ENCODE results near the gene ST3GAL3.

DNA sequence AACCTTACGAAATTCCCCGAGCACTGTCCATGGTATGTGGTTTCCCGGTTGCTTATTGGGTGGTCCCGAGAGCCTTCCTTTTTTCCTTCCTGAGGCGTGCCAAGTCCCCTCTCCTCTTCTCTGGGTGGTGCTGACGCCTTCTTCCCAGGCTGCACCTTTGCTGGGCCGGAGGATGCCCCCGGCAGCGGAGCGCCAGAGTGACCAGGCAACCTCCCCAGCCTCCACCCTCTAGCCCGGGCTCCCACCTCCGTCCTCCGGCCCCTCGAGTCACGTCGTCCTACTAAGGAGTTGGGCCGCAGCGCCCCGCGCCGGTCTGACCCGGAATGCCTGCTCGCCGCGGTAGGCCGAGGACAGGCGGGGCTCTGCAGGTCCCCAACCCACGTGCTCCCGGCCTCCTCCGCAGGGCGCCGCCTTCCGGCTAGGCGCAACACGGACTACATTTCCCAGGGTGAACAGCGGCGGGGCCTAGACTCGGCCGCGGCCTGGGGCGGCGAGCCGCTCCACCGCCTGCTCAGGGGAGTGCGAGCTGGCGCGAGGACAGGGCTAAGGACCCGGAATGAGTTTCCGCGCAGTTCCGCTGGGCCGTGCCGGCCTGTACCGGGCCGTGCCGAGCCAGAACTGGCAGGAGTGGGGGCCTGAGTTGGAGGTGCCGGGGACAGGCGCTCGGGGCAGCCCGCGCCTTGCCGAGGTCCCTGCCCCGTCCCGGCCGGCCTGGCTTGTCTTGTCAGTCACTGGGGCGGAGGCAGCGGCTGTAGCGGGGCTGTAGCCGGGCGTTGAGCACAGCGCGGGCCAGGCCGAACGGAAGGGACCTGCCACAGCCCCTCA, 239.1 kb downstream of the ST3GAL3 start, which contains the start of gene IPO13:
- TF ChIP-seq, protein P1, sequence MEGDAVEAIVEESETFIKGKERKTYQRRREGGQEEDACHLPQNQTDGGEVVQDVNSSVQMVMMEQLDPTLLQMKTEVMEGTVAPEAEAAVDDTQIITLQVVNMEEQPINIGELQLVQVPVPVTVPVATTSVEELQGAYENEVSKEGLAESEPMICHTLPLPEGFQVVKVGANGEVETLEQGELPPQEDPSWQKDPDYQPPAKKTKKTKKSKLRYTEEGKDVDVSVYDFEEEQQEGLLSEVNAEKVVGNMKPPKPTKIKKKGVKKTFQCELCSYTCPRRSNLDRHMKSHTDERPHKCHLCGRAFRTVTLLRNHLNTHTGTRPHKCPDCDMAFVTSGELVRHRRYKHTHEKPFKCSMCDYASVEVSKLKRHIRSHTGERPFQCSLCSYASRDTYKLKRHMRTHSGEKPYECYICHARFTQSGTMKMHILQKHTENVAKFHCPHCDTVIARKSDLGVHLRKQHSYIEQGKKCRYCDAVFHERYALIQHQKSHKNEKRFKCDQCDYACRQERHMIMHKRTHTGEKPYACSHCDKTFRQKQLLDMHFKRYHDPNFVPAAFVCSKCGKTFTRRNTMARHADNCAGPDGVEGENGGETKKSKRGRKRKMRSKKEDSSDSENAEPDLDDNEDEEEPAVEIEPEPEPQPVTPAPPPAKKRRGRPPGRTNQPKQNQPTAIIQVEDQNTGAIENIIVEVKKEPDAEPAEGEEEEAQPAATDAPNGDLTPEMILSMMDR (IDR thresholded peaks at IDR 0.05): peak; percentile 65 to 82 (median 78)
- peak; percentile 19 for TF ChIP-seq POLR2A (IDR thresholded peaks at IDR 0.05)

Data from testis (tissue), 2 donors.